Cardiac fibroblast (primary cell): Measurements from ENCODE around the gene EFNB2.

Experiments used
- DNase-seq, 2 donors: peaks; one replicate each; pipeline versions ENCODE4 v3.0.0 to v3.0.0-alpha.2; 2010; ENCODE audit warnings: low read depth in 2 of 2
- H3K4me3 ChIP-seq, 2 donors: replicated peaks in 1 of 2; 1 replicate in 1 of 2; 2 replicates in 1 of 2; pipeline ENCODE4 v1.5.1; 2011; ENCODE audit warnings: low read depth in 2 of 2, low read length in 2 of 2, mild to moderate bottlenecking in 2 of 2, moderate library complexity in 1 of 2
- CTCF ChIP-seq: IDR thresholded peaks from one replicate; pipeline ENCODE4 v1.5.1; 2011; ENCODE audit warnings: low read depth, mild to moderate bottlenecking, low read length, inconsistent platforms

The EFNB2 gene

GRCh38 chr13:106503272-106503671 is 32.2 kb downstream of the EFNB2 start:
- no peak overlapping the region for H3K4me3 ChIP-seq
- DNase-seq: no peak
- TF ChIP-seq CTCF: no peak

- DNase-seq: peak; percentile 18 to 35
- H3K4me3 ChIP-seq: no peak overlapping the region
- no peak for TF ChIP-seq CTCF
Observed at GRCh38 chr13:106500445-106500844, 35.0 kb downstream of the EFNB2 start.

- H3K4me3 ChIP-seq: no peak overlapping the region
- no peak for TF ChIP-seq CTCF
- DNase-seq: peak; percentile 38 to 56
Observed at GRCh38 chr13:106499896-106500295, 35.6 kb downstream of the EFNB2 start.

GRCh38 chr13:106499113-106499512 is 36.3 kb downstream of the EFNB2 start:
- no peak overlapping the region for H3K4me3 ChIP-seq
- TF ChIP-seq CTCF: no peak
- DNase-seq: no peak

GRCh38 chr13:106498571-106498970 is 36.9 kb downstream of the EFNB2 start:
- no peak for DNase-seq
- no peak overlapping the region for H3K4me3 ChIP-seq
- no peak for TF ChIP-seq CTCF

- DNase-seq: no peak
- H3K4me3 ChIP-seq: no peak overlapping the region
- TF ChIP-seq CTCF: no peak
Observed at GRCh38 chr13:106498158-106498557, 37.3 kb downstream of the EFNB2 start.

GRCh38 chr13:106497079-106497478 is 38.4 kb downstream of the EFNB2 start:
- no peak for DNase-seq
- no peak overlapping the region for H3K4me3 ChIP-seq
- TF ChIP-seq CTCF: no peak
